H1 (cell line): ENCODE measurements around the gene ZFAND5. TPM values are rescaled to one million over a fixed set of nuclear protein-coding genes. Genes with fewer than 3 reads are reported as not detected.

Experiments
- HDAC6 ChIP-seq: IDR thresholded peaks from one replicate; pipeline ENCODE4 v1.7.1; 2012; ENCODE audit warnings: low read depth, mild to moderate bottlenecking, inconsistent platforms, low read length, moderate library complexity
- RAD21 ChIP-seq, 2 experiments: IDR thresholded peaks in 1 of 2; conservative IDR thresholded peaks in 1 of 2; 2 replicates each; pipeline ENCODE4 v1.6.1; 2011; ENCODE audit warnings: low read depth in 2 of 2, low read length in 2 of 2, improper control_type of control experiment in 1 of 2, inconsistent platforms in 1 of 2, mild to moderate bottlenecking in 1 of 2, moderate library complexity in 1 of 2
- polyA plus RNA-seq, 7 experiments: library from polyadenylated mRNA; depleted of rRNA in 3 of 7; stranded (reverse) in 5 of 7; unstranded in 2 of 7; fragments of >200 nt in 5 of 7; fragments of 200-250 nt in 2 of 7; gene quantifications; 1 replicate in 5 of 7; 2 replicates in 1 of 7; 4 replicates in 1 of 7; pipeline versions ENCODE4 v1.2.1 to v1.2.3, GENCODE V29; 2011 to 2013; ENCODE audit warnings: missing spikeins in 2 of 7, mixed read lengths in 2 of 7
- total RNA-seq: library from RNA; stranded (reverse); fragmentation: NEBNext Ultra II Directional; extraction: Animal tissue kit (Norgen Biotek cat#: 25700); gene quantifications from 2 replicates; pipeline ENCODE4 v1.2.1, GENCODE V29; 2021
- TF ChIP-seq, protein P1 (sequence below): IDR thresholded peaks from 2 replicates; pipeline ENCODE4 v1.6.1; 2012; ENCODE audit warnings: inconsistent platforms
- TF ChIP-seq, protein P2 (sequence below): IDR thresholded peaks from 2 replicates; pipeline ENCODE4 v1.6.1; 2012; ENCODE audit warnings: low read length, inconsistent platforms
- TF ChIP-seq, protein P3 (sequence below): IDR thresholded peaks from 2 replicates; pipeline ENCODE4 v1.6.1; 2011; ENCODE audit warnings: low read depth, mild to moderate bottlenecking, low read length; ENCODE audit not compliant: insufficient read depth

Gene ZFAND5
- total and polyA plus RNA-seq, 2 of the 8 experiments (the other 6 are each of a cell fraction or from before 2014, with no cell fraction given) = 76.7 to 225 TPM

DNA sequence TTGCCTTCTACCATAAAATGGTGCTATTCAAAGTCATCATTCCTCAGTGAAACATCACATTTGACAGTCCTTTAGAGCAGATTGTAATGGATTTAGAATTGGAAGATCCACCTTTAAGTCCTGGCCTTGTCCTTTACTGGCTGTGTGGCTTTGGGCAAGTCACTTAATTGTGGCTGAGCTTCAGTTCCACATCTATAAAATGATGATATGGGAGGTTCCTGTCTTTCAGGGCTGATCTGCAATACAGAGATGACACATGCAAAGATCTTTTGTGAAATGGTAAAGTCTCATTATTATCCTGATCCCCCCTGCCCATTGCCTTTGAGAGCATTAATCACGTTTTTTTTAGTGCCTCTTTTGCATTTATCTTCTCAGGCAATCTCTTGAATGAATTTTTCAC, 58.2 kb downstream of the ZFAND5 start (continued):
- TF ChIP-seq, protein P1, sequence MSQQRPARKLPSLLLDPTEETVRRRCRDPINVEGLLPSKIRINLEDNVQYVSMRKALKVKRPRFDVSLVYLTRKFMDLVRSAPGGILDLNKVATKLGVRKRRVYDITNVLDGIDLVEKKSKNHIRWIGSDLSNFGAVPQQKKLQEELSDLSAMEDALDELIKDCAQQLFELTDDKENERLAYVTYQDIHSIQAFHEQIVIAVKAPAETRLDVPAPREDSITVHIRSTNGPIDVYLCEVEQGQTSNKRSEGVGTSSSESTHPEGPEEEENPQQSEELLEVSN = no peak
- no peak for TF ChIP-seq RAD21 (IDR thresholded peaks at IDR 0.05 in 1 of 2, conservative IDR thresholded peaks at IDR 0.05 in 1 of 2; ENCODE audit: low read depth in 2 of 2, low read length in 2 of 2)
- TF ChIP-seq, protein P2, sequence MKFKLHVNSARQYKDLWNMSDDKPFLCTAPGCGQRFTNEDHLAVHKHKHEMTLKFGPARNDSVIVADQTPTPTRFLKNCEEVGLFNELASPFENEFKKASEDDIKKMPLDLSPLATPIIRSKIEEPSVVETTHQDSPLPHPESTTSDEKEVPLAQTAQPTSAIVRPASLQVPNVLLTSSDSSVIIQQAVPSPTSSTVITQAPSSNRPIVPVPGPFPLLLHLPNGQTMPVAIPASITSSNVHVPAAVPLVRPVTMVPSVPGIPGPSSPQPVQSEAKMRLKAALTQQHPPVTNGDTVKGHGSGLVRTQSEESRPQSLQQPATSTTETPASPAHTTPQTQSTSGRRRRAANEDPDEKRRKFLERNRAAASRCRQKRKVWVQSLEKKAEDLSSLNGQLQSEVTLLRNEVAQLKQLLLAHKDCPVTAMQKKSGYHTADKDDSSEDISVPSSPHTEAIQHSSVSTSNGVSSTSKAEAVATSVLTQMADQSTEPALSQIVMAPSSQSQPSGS = no peak
- TF ChIP-seq, protein P3, sequence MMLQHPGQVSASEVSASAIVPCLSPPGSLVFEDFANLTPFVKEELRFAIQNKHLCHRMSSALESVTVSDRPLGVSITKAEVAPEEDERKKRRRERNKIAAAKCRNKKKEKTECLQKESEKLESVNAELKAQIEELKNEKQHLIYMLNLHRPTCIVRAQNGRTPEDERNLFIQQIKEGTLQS = no peak
- no peak for TF ChIP-seq HDAC6
